Measurements from ENCODE around the gene MANBA.
A peak's percentile ranks its signal among the peaks of the same experiment; 100 is the strongest.
"Not testable (repeated sequence)": the region's sequence is repeated elsewhere in the genome, so short reads cannot be mapped to it uniquely, and the experiment has no call there.

The MANBA gene

GRCh38 chr4:102757681-102758080 is 3.1 kb downstream of the MANBA start:
- no peak overlapping the region for H3K4me3 ChIP-seq (replicated peaks in 1 of 2; ENCODE audit: low read depth in 2 of 2, low read length in 2 of 2)
- no peak for DNase-seq (ENCODE audit: low read depth in 2 of 2)
- no peak for TF ChIP-seq CTCF (IDR thresholded peaks at IDR 0.05; ENCODE audit: low read depth, low read length)

- TF ChIP-seq CTCF (IDR thresholded peaks at IDR 0.05; ENCODE audit: low read depth, low read length) = no peak
Measured at GRCh38 chr4:102754044-102754443, 6.7 kb downstream of the MANBA start.

DNA sequence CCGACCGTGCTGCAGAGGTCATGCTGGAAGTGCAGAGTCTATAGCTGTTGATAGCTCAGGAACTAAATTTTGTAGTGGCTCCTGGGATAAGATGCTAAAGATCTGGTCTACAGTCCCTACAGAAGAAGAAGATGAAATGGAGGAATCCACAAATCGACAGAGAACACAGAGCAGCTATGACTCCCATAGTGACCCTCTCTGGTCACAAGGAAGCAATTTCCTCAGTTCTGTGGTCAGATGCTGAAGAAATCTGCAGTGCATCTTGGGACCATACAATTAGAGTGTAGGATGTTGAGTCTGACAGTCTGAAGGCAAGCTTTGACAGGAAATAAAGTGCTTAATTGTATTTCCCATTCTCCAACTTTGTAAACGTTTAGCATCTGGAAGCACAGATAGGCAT is 8.8 kb downstream of the MANBA start:
- no peak for DNase-seq (ENCODE audit: low read depth in 2 of 2)
- TF ChIP-seq CTCF (IDR thresholded peaks at IDR 0.05; ENCODE audit: low read depth, low read length) = no peak

More at GRCh38 chr4:102754044-102754443, 6.7 kb downstream of the MANBA start:
- no peak overlapping the region for H3K4me3 ChIP-seq (replicated peaks in 1 of 2; ENCODE audit: low read depth in 2 of 2, low read length in 2 of 2)
- DNase-seq (ENCODE audit: low read depth in 2 of 2) = peak in 1 of 2 donors; percentile 22

GRCh38 chr4:102743352-102743751 is 17.4 kb downstream of the MANBA start:
- not testable (repeated sequence) for DNase-seq (ENCODE audit: low read depth in 2 of 2); H3K4me3 ChIP-seq (replicated peaks in 1 of 2; ENCODE audit: low read depth in 2 of 2, low read length in 2 of 2)

More for the DNA sequence above, 8.8 kb downstream of the MANBA start:
- H3K4me3 ChIP-seq (replicated peaks in 1 of 2; ENCODE audit: low read depth in 2 of 2, low read length in 2 of 2) = no peak overlapping the region

DNA sequence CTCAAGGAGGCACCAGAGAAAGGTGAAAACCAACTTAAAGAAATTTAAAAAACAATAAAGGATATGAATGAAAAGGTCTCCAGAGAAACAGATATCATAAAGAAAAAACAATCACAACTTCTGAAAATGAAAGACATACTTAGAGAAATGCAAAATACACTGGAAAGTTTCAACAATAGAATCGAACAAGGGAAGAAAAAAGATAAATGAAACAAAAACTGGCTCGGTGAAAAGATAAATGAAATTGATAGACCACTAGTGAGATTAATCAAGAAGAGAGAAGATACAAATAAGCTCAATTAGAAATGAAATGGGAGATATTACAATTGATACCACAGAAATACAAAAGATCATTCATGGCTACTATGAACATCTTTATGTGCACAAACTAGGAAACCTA is 22.0 kb downstream of the MANBA start:
- H3K4me3 ChIP-seq (replicated peaks in 1 of 2; ENCODE audit: low read depth in 2 of 2, low read length in 2 of 2); DNase-seq (ENCODE audit: low read depth in 2 of 2): not testable (repeated sequence)

- TF ChIP-seq CTCF (IDR thresholded peaks at IDR 0.05; ENCODE audit: low read depth, low read length) = no peak
- H3K4me3 ChIP-seq (replicated peaks in 1 of 2; ENCODE audit: low read depth in 2 of 2, low read length in 2 of 2) = no peak overlapping the region
- no peak for DNase-seq (ENCODE audit: low read depth in 2 of 2)
Measured at GRCh38 chr4:102736636-102737549, 23.9 kb downstream of the MANBA start.

- no peak for TF ChIP-seq CTCF (IDR thresholded peaks at IDR 0.05; ENCODE audit: low read depth, low read length)
- DNase-seq (ENCODE audit: low read depth in 2 of 2) = no peak
- no peak overlapping the region for H3K4me3 ChIP-seq (replicated peaks in 1 of 2; ENCODE audit: low read depth in 2 of 2, low read length in 2 of 2)
Measured at GRCh38 chr4:102735582-102735981, 25.2 kb downstream of the MANBA start.

Measured in cardiac fibroblast (primary cell).